Thoracic aorta (tissue), 2 donors: Measurements from ENCODE around the gene CRYBA2. TPM values are rescaled to one million over a fixed set of nuclear protein-coding genes. Genes with fewer than 3 reads are reported as not detected.

ENCODE experiments used
- ATAC-seq: fragments of 150-250 bp; one replicate; pipeline ENCODE4 v1.8.0; 2017; ENCODE audit warnings: low read depth; ENCODE audit not compliant: insufficient number of reproducible peaks, low FRiP score
- DNase-seq: peaks from one replicate; pipeline ENCODE4 v3.0.0-alpha.2; 2020; ENCODE audit warnings: low spot score
- H3K27ac ChIP-seq, 2 donors: fragments of 200-600 bp; sonication (generic); 1 replicate in 1 of 2; 2 replicates in 1 of 2; pipeline ENCODE4 v1.5.1; 2016; ENCODE audit warnings: mild to moderate bottlenecking in 2 of 2, moderate library complexity in 2 of 2
- H3K27me3 ChIP-seq: fragments of 200-600 bp; sonication (generic); replicated peaks from 2 replicates; pipeline ENCODE4 v1.6.0; 2016; ENCODE audit warnings: mild to moderate bottlenecking; ENCODE audit not compliant: insufficient read depth
- H3K36me3 ChIP-seq: fragments of 200-600 bp; sonication (generic); one replicate; pipeline ENCODE4 v1.5.1; 2016
- H3K4me1 ChIP-seq, 2 donors: fragments of 200-600 bp; sonication (generic); 1 replicate in 1 of 2; 2 replicates in 1 of 2; pipeline versions ENCODE4 v1.5.1 to v1.6.0; 2016; ENCODE audit warnings: low read depth in 2 of 2, mild to moderate bottlenecking in 1 of 2; ENCODE audit not compliant: control insufficient read depth in 1 of 2
- H3K4me3 ChIP-seq: fragments of 200-600 bp; sonication (generic); 2 replicates; pipeline ENCODE4 v1.5.1; 2016; ENCODE audit warnings: mild to moderate bottlenecking
- H3K9me3 ChIP-seq: fragments of 200-600 bp; sonication (generic); 2 replicates; pipeline ENCODE4 v1.5.1; 2016
- CTCF ChIP-seq: fragments of 200-600 bp; sonication (generic); IDR thresholded peaks from one replicate; pipeline ENCODE4 v1.5.1; 2019; ENCODE audit warnings: antibody characterized with exemption
- total RNA-seq, 2 donors: library from RNA; depleted of rRNA; stranded (reverse); fragments of >200 nt; gene quantifications; one replicate each; pipeline versions ENCODE4 v1.1.0 to v1.2.3, GENCODE V29; 2016

The CRYBA2 gene
- total RNA-seq, 2 donors from 2014 or later = not detected

GRCh38 chr2:219026946-219027345, 33.7 kb upstream of the CRYBA2 start:
- H3K27ac ChIP-seq = no peak overlapping the region
- no peaks in the 10 kb centered on the region for H3K27me3 ChIP-seq
- DNase-seq (no peak), ATAC-seq (no peak)
- TF ChIP-seq CTCF = no peak
- H3K4me1 ChIP-seq = no peaks in the 10 kb centered on the region
- no peaks in the 10 kb centered on the region for H3K36me3 ChIP-seq
- H3K9me3 ChIP-seq = no peaks in the 10 kb centered on the region
- H3K4me3 ChIP-seq = no peak overlapping the region

- DNase-seq = no peak
- no peak overlapping the region for H3K4me3 ChIP-seq
These were observed 32.7 kb upstream of the CRYBA2 start for GRCh38 chr2:219025637-219026585.

GRCh38 chr2:219024059-219024458, 30.8 kb upstream of the CRYBA2 start:
- no peak for TF ChIP-seq CTCF
- Histone ChIP-seq H3K4me1 (peaks cover 0 to 6% of the 10 kb centered on the region in 2 donors), H3K4me3 (no peak overlapping the region), H3K9me3 (no peaks in the 10 kb centered on the region), H3K36me3 (no peaks in the 10 kb centered on the region), H3K27ac (no peak overlapping the region), H3K27me3 (no peaks in the 10 kb centered on the region)
- ATAC-seq (no peak), DNase-seq (no peak)

More at GRCh38 chr2:219025637-219026585, 32.7 kb upstream of the CRYBA2 start:
- no peak for ATAC-seq
- Histone ChIP-seq H3K9me3 (no peaks in the 10 kb centered on the region), H3K27ac (no peak overlapping the region), H3K27me3 (no peaks in the 10 kb centered on the region), H3K4me1 (peaks cover 0 to under 1% of the 10 kb centered on the region in 2 donors), H3K36me3 (no peaks in the 10 kb centered on the region)
- no peak for TF ChIP-seq CTCF

- H3K4me3 ChIP-seq = no peak overlapping the region
- ATAC-seq (no peak), DNase-seq (no peak)
- TF ChIP-seq CTCF = no peak
- no peaks in the 10 kb centered on the region for H3K27me3 ChIP-seq
- H3K4me1 ChIP-seq = peaks cover 3 to 16% of the 10 kb centered on the region in 2 donors
- no peak overlapping the region for H3K27ac ChIP-seq
- H3K9me3 ChIP-seq = no peaks in the 10 kb centered on the region
- no peaks in the 10 kb centered on the region for H3K36me3 ChIP-seq
These were observed 29.9 kb upstream of the CRYBA2 start for GRCh38 chr2:219023045-219023605.

- Histone ChIP-seq H3K36me3 (no peaks in the 10 kb centered on the region), H3K4me3 (no peak overlapping the region), H3K4me1 (peaks cover 8 to 21% of the 10 kb centered on the region in 2 donors), H3K27me3 (no peaks in the 10 kb centered on the region), H3K27ac (no peak overlapping the region), H3K9me3 (no peaks in the 10 kb centered on the region)
- TF ChIP-seq CTCF = no peak
- no peak for ATAC-seq
- DNase-seq = no peak
These were observed 29.4 kb upstream of the CRYBA2 start for GRCh38 chr2:219022616-219023015.
